ENCODE data around the gene TYSND1. TPM values are rescaled to one million over a fixed set of nuclear protein-coding genes. Genes with fewer than 3 reads are reported as not detected.

TYSND1 gene
- total and polyA plus RNA-seq, 2 of the 13 experiments (the other 11 are each of a cell fraction or from before 2014, with no cell fraction given), result 3.3 to 8.9 TPM

DNA sequence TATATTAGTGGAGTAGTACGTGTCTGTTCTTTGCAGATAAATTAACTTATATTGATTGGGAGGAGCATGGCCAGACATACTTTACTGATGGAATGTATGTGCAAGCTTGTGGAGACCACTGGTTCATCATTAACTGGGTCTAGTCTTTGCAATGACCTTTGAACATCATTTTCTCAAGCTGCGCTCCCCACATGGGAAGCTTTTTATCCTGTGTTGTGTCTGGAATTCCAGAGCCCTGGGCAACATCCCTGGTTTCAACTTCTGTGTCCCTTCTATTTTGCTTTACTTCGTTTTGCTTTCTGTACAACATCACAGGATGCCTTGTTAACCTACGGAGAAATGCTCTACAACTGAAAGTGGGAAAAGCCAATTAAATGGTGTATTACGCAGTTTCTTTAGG is 55.5 kb downstream of the TYSND1 start (continued):
- TF ChIP-seq MLX (CRISPR knock-in tag; IDR thresholded peaks at IDR 0.05) (peak; percentile 92), ZNF644 (CRISPR knock-in tag; IDR thresholded peaks at IDR 0.05; ENCODE audit: low read depth) (peak; percentile 84; the same call in 1 of the 2 replicates), THAP11 (CRISPR knock-in tag; IDR thresholded peaks at IDR 0.05) (peak; percentile 60), ZFX (CRISPR knock-in tag; IDR thresholded peaks at IDR 0.05; ENCODE audit: low read depth) (peak; percentile 20; the same call in 1 of the 2 replicates), JARID2 (CRISPR knock-in tag; IDR thresholded peaks at IDR 0.05; ENCODE audit: insufficient replicate concordance) (peak; percentile 42), ZNF775 (CRISPR knock-in tag; IDR thresholded peaks at IDR 0.05; ENCODE audit: borderline replicate concordance) (peak; percentile 34; the same call in 1 of the 2 replicates), HMG20A (CRISPR knock-in tag; IDR thresholded peaks at IDR 0.05; ENCODE audit: borderline replicate concordance) (peak; percentile 90; the same call in 1 of the 2 replicates), TFE3 (CRISPR knock-in tag; IDR thresholded peaks at IDR 0.05) (peak; percentile 49; the same call in 1 of the 2 replicates), ZC3H13 (CRISPR knock-in tag; IDR thresholded peaks at IDR 0.05) (no peak), CREB1 (IDR thresholded peaks at IDR 0.05) (no peak), CREB1 (CRISPR knock-in tag; IDR thresholded peaks at IDR 0.05) (0 out of 2 replicates have a peak, but pooled peaks have one; percentile 63), NFKBIZ (CRISPR knock-in tag; IDR thresholded peaks at IDR 0.05) (0 out of 2 replicates have a peak, but pooled peaks have one; percentile 51), ERF (CRISPR knock-in tag; IDR thresholded peaks at IDR 0.05) (peak; percentile 91), WIZ (CRISPR knock-in tag; IDR thresholded peaks at IDR 0.05) (no peak), ZNF614 (CRISPR knock-in tag; IDR thresholded peaks at IDR 0.05; ENCODE audit: borderline replicate concordance) (peak; percentile 83; the same call in 1 of the 2 replicates)
- TF ChIP-seq, protein P1, sequence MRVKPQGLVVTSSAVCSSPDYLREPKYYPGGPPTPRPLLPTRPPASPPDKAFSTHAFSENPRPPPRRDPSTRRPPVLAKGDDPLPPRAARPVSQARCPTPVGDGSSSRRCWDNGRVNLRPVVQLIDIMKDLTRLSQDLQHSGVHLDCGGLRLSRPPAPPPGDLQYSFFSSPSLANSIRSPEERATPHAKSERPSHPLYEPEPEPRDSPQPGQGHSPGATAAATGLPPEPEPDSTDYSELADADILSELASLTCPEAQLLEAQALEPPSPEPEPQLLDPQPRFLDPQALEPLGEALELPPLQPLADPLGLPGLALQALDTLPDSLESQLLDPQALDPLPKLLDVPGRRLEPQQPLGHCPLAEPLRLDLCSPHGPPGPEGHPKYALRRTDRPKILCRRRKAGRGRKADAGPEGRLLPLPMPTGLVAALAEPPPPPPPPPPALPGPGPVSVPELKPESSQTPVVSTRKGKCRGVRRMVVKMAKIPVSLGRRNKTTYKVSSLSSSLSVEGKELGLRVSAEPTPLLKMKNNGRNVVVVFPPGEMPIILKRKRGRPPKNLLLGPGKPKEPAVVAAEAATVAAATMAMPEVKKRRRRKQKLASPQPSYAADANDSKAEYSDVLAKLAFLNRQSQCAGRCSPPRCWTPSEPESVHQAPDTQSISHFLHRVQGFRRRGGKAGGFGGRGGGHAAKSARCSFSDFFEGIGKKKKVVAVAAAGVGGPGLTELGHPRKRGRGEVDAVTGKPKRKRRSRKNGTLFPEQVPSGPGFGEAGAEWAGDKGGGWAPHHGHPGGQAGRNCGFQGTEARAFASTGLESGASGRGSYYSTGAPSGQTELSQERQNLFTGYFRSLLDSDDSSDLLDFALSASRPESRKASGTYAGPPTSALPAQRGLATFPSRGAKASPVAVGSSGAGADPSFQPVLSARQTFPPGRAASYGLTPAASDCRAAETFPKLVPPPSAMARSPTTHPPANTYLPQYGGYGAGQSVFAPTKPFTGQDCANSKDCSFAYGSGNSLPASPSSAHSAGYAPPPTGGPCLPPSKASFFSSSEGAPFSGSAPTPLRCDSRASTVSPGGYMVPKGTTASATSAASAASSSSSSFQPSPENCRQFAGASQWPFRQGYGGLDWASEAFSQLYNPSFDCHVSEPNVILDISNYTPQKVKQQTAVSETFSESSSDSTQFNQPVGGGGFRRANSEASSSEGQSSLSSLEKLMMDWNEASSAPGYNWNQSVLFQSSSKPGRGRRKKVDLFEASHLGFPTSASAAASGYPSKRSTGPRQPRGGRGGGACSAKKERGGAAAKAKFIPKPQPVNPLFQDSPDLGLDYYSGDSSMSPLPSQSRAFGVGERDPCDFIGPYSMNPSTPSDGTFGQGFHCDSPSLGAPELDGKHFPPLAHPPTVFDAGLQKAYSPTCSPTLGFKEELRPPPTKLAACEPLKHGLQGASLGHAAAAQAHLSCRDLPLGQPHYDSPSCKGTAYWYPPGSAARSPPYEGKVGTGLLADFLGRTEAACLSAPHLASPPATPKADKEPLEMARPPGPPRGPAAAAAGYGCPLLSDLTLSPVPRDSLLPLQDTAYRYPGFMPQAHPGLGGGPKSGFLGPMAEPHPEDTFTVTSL (CRISPR knock-in tag; IDR thresholded peaks at IDR 0.05; ENCODE audit: borderline replicate concordance), result peak; percentile 61; the same call in 1 of the 2 replicates
- TF ChIP-seq, protein P2, sequence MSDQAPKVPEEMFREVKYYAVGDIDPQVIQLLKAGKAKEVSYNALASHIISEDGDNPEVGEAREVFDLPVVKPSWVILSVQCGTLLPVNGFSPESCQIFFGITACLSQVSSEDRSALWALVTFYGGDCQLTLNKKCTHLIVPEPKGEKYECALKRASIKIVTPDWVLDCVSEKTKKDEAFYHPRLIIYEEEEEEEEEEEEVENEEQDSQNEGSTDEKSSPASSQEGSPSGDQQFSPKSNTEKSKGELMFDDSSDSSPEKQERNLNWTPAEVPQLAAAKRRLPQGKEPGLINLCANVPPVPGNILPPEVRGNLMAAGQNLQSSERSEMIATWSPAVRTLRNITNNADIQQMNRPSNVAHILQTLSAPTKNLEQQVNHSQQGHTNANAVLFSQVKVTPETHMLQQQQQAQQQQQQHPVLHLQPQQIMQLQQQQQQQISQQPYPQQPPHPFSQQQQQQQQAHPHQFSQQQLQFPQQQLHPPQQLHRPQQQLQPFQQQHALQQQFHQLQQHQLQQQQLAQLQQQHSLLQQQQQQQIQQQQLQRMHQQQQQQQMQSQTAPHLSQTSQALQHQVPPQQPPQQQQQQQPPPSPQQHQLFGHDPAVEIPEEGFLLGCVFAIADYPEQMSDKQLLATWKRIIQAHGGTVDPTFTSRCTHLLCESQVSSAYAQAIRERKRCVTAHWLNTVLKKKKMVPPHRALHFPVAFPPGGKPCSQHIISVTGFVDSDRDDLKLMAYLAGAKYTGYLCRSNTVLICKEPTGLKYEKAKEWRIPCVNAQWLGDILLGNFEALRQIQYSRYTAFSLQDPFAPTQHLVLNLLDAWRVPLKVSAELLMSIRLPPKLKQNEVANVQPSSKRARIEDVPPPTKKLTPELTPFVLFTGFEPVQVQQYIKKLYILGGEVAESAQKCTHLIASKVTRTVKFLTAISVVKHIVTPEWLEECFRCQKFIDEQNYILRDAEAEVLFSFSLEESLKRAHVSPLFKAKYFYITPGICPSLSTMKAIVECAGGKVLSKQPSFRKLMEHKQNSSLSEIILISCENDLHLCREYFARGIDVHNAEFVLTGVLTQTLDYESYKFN (CRISPR knock-in tag; conservative IDR thresholded peaks at IDR 0.05), result peak; percentile 99
- TF ChIP-seq, protein P3, sequence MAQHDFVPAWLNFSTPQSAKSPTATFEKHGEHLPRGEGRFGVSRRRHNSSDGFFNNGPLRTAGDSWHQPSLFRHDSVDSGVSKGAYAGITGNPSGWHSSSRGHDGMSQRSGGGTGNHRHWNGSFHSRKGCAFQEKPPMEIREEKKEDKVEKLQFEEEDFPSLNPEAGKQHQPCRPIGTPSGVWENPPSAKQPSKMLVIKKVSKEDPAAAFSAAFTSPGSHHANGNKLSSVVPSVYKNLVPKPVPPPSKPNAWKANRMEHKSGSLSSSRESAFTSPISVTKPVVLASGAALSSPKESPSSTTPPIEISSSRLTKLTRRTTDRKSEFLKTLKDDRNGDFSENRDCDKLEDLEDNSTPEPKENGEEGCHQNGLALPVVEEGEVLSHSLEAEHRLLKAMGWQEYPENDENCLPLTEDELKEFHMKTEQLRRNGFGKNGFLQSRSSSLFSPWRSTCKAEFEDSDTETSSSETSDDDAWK (CRISPR knock-in tag; IDR thresholded peaks at IDR 0.05), result no peak

All from HepG2 (cell line).